ENCODE results near the gene WDR38. TPM values are rescaled to one million over a fixed set of nuclear protein-coding genes. Genes with fewer than 3 reads are reported as not detected.

Gene WDR38
- total and polyA plus RNA-seq, 2 of the 13 experiments (the other 11 are each of a cell fraction or from before 2014, with no cell fraction given) = not detected

DNA sequence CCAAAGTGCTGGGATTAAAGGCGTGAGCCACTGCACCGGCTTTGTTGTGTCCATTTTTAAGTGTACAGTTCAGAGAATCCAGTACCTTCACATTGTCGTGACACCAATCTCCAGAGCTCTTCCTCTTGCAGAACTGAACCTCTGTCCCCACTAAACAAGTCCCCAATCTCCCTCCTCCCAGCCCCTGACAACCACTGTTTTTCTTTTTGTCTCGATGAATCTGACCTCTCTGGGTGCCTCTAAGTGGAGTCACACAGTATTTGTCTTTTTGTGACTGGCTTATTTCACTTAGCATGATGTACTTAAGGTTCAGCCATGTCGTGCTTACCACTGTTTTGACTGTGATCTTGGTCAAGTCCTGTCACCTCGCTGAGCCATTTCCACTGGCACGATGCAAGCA lies 1.6 kb downstream of the WDR38 start (continued):
- TF ChIP-seq, protein P1, sequence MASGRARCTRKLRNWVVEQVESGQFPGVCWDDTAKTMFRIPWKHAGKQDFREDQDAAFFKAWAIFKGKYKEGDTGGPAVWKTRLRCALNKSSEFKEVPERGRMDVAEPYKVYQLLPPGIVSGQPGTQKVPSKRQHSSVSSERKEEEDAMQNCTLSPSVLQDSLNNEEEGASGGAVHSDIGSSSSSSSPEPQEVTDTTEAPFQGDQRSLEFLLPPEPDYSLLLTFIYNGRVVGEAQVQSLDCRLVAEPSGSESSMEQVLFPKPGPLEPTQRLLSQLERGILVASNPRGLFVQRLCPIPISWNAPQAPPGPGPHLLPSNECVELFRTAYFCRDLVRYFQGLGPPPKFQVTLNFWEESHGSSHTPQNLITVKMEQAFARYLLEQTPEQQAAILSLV (CRISPR knock-in tag; IDR thresholded peaks at IDR 0.05; ENCODE audit: borderline replicate concordance) = no peak
- TF ChIP-seq, protein P2, sequence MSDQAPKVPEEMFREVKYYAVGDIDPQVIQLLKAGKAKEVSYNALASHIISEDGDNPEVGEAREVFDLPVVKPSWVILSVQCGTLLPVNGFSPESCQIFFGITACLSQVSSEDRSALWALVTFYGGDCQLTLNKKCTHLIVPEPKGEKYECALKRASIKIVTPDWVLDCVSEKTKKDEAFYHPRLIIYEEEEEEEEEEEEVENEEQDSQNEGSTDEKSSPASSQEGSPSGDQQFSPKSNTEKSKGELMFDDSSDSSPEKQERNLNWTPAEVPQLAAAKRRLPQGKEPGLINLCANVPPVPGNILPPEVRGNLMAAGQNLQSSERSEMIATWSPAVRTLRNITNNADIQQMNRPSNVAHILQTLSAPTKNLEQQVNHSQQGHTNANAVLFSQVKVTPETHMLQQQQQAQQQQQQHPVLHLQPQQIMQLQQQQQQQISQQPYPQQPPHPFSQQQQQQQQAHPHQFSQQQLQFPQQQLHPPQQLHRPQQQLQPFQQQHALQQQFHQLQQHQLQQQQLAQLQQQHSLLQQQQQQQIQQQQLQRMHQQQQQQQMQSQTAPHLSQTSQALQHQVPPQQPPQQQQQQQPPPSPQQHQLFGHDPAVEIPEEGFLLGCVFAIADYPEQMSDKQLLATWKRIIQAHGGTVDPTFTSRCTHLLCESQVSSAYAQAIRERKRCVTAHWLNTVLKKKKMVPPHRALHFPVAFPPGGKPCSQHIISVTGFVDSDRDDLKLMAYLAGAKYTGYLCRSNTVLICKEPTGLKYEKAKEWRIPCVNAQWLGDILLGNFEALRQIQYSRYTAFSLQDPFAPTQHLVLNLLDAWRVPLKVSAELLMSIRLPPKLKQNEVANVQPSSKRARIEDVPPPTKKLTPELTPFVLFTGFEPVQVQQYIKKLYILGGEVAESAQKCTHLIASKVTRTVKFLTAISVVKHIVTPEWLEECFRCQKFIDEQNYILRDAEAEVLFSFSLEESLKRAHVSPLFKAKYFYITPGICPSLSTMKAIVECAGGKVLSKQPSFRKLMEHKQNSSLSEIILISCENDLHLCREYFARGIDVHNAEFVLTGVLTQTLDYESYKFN (CRISPR knock-in tag; conservative IDR thresholded peaks at IDR 0.05) = no peak
- TF ChIP-seq MED1 (CRISPR knock-in tag; IDR thresholded peaks at IDR 0.05) (no peak), MLLT10 (CRISPR knock-in tag; IDR thresholded peaks at IDR 0.05) (no peak), ZNF17 (CRISPR knock-in tag; IDR thresholded peaks at IDR 0.05) (no peak), NFYB (CRISPR knock-in tag; IDR thresholded peaks at IDR 0.05) (no peak)
- TF ChIP-seq, protein P3, sequence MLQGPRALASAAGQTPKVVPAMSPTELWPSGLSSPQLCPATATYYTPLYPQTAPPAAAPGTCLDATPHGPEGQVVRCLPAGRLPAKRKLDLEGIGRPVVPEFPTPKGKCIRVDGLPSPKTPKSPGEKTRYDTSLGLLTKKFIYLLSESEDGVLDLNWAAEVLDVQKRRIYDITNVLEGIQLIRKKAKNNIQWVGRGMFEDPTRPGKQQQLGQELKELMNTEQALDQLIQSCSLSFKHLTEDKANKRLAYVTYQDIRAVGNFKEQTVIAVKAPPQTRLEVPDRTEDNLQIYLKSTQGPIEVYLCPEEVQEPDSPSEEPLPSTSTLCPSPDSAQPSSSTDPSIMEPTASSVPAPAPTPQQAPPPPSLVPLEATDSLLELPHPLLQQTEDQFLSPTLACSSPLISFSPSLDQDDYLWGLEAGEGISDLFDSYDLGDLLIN (CRISPR knock-in tag; IDR thresholded peaks at IDR 0.05; ENCODE audit: borderline replicate concordance) = no peak
